PC-3 (cell line): Measurements from ENCODE around the gene NFKB2. TPM values are rescaled to one million over a fixed set of nuclear protein-coding genes. Genes with fewer than 3 reads are reported as not detected.

ENCODE experiments used
- ATAC-seq: fragments of 200-7000 bp; cut with Tn5 transposase; 2 replicates; pipeline ENCODE4 v1.9.1; 2020; ENCODE audit warnings: mild to moderate bottlenecking, moderate library complexity
- BruUV-seq: library from RNA; stranded (reverse); fragments of 400-500 nt; replicated peaks from 2 replicates; lab custom pipeline; 2021; lab: Mats Ljungman, UMichigan
- CTCF ChIA-PET: fragments of 300-600 bp; sonication (Branson Sonifier 250); formaldehyde crosslinking; loops from one replicate; lab custom pipeline; 2022; ENCODE audit warnings: antibody characterized with exemption; lab: Charles Lee
- POLR2A ChIA-PET: fragments of 300-600 bp; sonication (Branson Sonifier 250); formaldehyde crosslinking; loops from one replicate; lab custom pipeline; 2022; ENCODE audit warnings: antibody characterized with exemption; ENCODE audit not compliant: unreplicated experiment; lab: Charles Lee
- DNase-seq: peaks from one replicate; pipeline ENCODE4 v3.0.0-alpha.2; 2015
- H2AFZ ChIP-seq: fragments of 300-600 bp; sonication (generic); 2 replicates; pipeline ENCODE4 v1.6.0; 2016; ENCODE audit warnings: antibody characterized with exemption, low read length
- H3F3A ChIP-seq: fragments of 300-600 bp; sonication (generic); one replicate; pipeline ENCODE4 v1.6.0; 2017; ENCODE audit warnings: antibody characterized with exemption, low read length, control low read depth, mild to moderate bottlenecking; ENCODE audit not compliant: unreplicated experiment
- H3K27ac ChIP-seq: fragments of 300-600 bp; sonication (generic); 2 replicates; pipeline ENCODE4 v1.5.1; 2016; ENCODE audit warnings: mild to moderate bottlenecking, low read length
- H3K27me3 ChIP-seq: fragments of 300-600 bp; sonication (generic); 2 replicates; pipeline ENCODE4 v1.6.1; 2016; ENCODE audit warnings: low read length, mixed read lengths
- H3K36me3 ChIP-seq: fragments of 300-600 bp; sonication (generic); 2 replicates; pipeline ENCODE4 v1.6.1; 2016; ENCODE audit warnings: low read depth, mixed run types, low read length, mixed read lengths
- H3K4me1 ChIP-seq: fragments of 300-600 bp; sonication (generic); 2 replicates; pipeline ENCODE4 v1.5.1; 2016; ENCODE audit warnings: low read length; ENCODE audit not compliant: insufficient read depth
- H3K4me2 ChIP-seq: fragments of 300-600 bp; sonication (generic); 2 replicates; pipeline ENCODE4 v1.6.0; 2016; ENCODE audit warnings: low read length
- H3K4me3 ChIP-seq: fragments of 300-600 bp; sonication (generic); 2 replicates; pipeline ENCODE4 v1.5.1; 2016; ENCODE audit warnings: mild to moderate bottlenecking, low read length, mixed read lengths
- H3K79me2 ChIP-seq: fragments of 300-600 bp; sonication (generic); 2 replicates; pipeline ENCODE4 v1.6.1; 2017; ENCODE audit warnings: low read length, mixed read lengths
- H3K9ac ChIP-seq: fragments of 300-600 bp; sonication (generic); 2 replicates; pipeline ENCODE4 v1.6.0; 2016; ENCODE audit warnings: mild to moderate bottlenecking, low read length
- H3K9me2 ChIP-seq: fragments of 300-600 bp; sonication (generic); replicated peaks from 2 replicates; pipeline ENCODE4 v1.6.1; 2016; ENCODE audit warnings: mixed run types, low read length, mixed read lengths
- H3K9me3 ChIP-seq: fragments of 300-600 bp; sonication (generic); 2 replicates; pipeline ENCODE4 v1.6.1; 2016; ENCODE audit warnings: low read length, mixed read lengths
- H4K20me1 ChIP-seq: fragments of 300-600 bp; sonication (generic); 2 replicates; pipeline ENCODE4 v1.6.1; 2016; ENCODE audit warnings: low read length, mixed read lengths
- CTCF ChIP-seq: fragments of 300-600 bp; sonication (generic); conservative IDR thresholded peaks from 2 replicates; pipeline ENCODE4 v1.5.1; 2017; ENCODE audit warnings: antibody characterized with exemption, low read depth, mild to moderate bottlenecking, low read length
- EZH2 ChIP-seq: fragments of 300-600 bp; sonication (generic); IDR thresholded peaks from one replicate; pipeline ENCODE4 v1.6.1; 2017; ENCODE audit warnings: antibody characterized with exemption, mild to moderate bottlenecking, low read length; ENCODE audit not compliant: unreplicated experiment
- EZH2phosphoT487 ChIP-seq: fragments of 300-600 bp; sonication (generic); IDR thresholded peaks from 2 replicates; pipeline ENCODE4 v1.6.1; 2018; ENCODE audit warnings: mild to moderate bottlenecking, antibody characterized with exemption, low read length, borderline replicate concordance
- intact Hi-C: fragments of 100-400 bp; cut with micrococcal nuclease; formaldehyde crosslinking; loops from 2 replicates; pipeline ENCODE4 v1.9.0; 2023
- total RNA-seq: library from RNA; depleted of rRNA; stranded (reverse); fragments of >200 nt; gene quantifications from 2 replicates; pipeline ENCODE4 v1.2.3, GENCODE V29; 2014

NFKB2 gene
- total RNA-seq, 1 experiment from 2014 or later, result 45.0 TPM

- CTCF ChIA-PET, result no interaction called here
- TF ChIP-seq EZH2phosphoT487 (no peak), EZH2 (no peak), CTCF (no peak)
- Histone ChIP-seq H3K9me3 (no peaks in the 10 kb centered on the region), H3K9me2 (no peaks in the 10 kb centered on the region), H3K27ac (no peak overlapping the region), H3K79me2 (peaks cover 11% of the 10 kb centered on the region; the same call in 1 of the 2 replicates), H3F3A (no peaks in the 10 kb centered on the region), H3K4me1 (peaks cover 12% of the 10 kb centered on the region), H4K20me1 (no peaks in the 10 kb centered on the region), H3K4me2 (no peak overlapping the region), H3K4me3 (no peak overlapping the region), H3K9ac (no peak overlapping the region), H3K36me3 (0 out of 2 replicates have a peak, but pooled peaks cover 4% of the 10 kb centered on the region), H2AFZ (no peak overlapping the region), H3K27me3 (no peaks in the 10 kb centered on the region)
- POLR2A ChIA-PET, result interaction anchor here (0.6 kb wide), 1 partner anchor 198 kb away, joined by 3 read pairs; no protein-coding TSS in a partner anchor
- DNase-seq, result no peak
- no TSS peak for BruUV-seq
- no peak for ATAC-seq
- intact Hi-C loops, result no loop called here
Measured at GRCh38 chr10:102425444-102425843, 29.9 kb downstream of the NFKB2 start.

GRCh38 chr10:102426803-102427287 lies 31.3 kb downstream of the NFKB2 start:
- Histone ChIP-seq H3K9me3 (no peaks in the 10 kb centered on the region), H3K27ac (no peak overlapping the region), H3K9ac (no peak overlapping the region), H3K27me3 (no peaks in the 10 kb centered on the region), H3K36me3 (0 out of 2 replicates have a peak, but pooled peaks cover 4% of the 10 kb centered on the region), H4K20me1 (no peaks in the 10 kb centered on the region), H3K4me3 (no peak overlapping the region), H3K79me2 (peaks cover 17% of the 10 kb centered on the region; the same call in 1 of the 2 replicates), H3K9me2 (no peaks in the 10 kb centered on the region), H2AFZ (no peak overlapping the region), H3F3A (no peaks in the 10 kb centered on the region), H3K4me2 (no peak overlapping the region), H3K4me1 (peaks cover 16% of the 10 kb centered on the region)
- BruUV-seq, result no TSS peak
- ChIA-PET POLR2A (no interaction called here), CTCF (no interaction called here)
- ATAC-seq (no peak), DNase-seq (no peak)
- TF ChIP-seq EZH2 (no peak), EZH2phosphoT487 (no peak)
- intact Hi-C loops, result no loop called here

- intact Hi-C loops, result no loop called here
- Histone ChIP-seq H3K36me3 (no peaks in the 10 kb centered on the region), H3K9me3 (no peaks in the 10 kb centered on the region), H3K79me2 (peaks cover 11% of the 10 kb centered on the region; the same call in 1 of the 2 replicates), H4K20me1 (no peaks in the 10 kb centered on the region), H3K27me3 (no peaks in the 10 kb centered on the region), H3K27ac (no peak overlapping the region), H3K9me2 (no peaks in the 10 kb centered on the region), H3K4me2 (no peak overlapping the region), H2AFZ (no peak overlapping the region), H3K4me3 (no peak overlapping the region), H3K4me1 (peaks cover 5% of the 10 kb centered on the region; the same call in 1 of the 2 replicates), H3K9ac (no peak overlapping the region), H3F3A (no peaks in the 10 kb centered on the region)
- ChIA-PET CTCF (no interaction called here), POLR2A (no interaction called here)
- ATAC-seq (no peak), DNase-seq (no peak)
- TF ChIP-seq CTCF, result no peak
- TF ChIP-seq EZH2, result no peak
- TF ChIP-seq EZH2phosphoT487, result no peak
- no TSS peak for BruUV-seq
Measured at GRCh38 chr10:102429468-102429867, 34.0 kb downstream of the NFKB2 start.
